HCT116 (cell line): ENCODE data around the gene SIVA1. TPM values are rescaled to one million over a fixed set of nuclear protein-coding genes. Genes with fewer than 3 reads are reported as not detected.
"Not testable (repeated sequence)": the region's sequence is repeated elsewhere in the genome, so short reads cannot be mapped to it uniquely, and the experiment has no call there.

Experiments
- ATAC-seq: fragments of 200-7000 bp; cut with Tn5 transposase; 2 replicates; pipeline ENCODE4 v1.9.1; 2020; ENCODE audit warnings: mild to moderate bottlenecking, moderate library complexity
- BruUV-seq: library from RNA; stranded (reverse); fragments of 400-500 nt; replicated peaks from 2 replicates; lab custom pipeline; 2021; lab: Mats Ljungman, UMichigan
- CTCF ChIA-PET: fragments of 300-600 bp; sonication (Branson Sonifier 250); formaldehyde crosslinking; loops from one replicate; lab custom pipeline; 2021; ENCODE audit warnings: antibody characterized with exemption; lab: Charles Lee
- POLR2A ChIA-PET: fragments of 300-600, 350-600 bp; sonication (Branson Sonifier 250); formaldehyde crosslinking; loops from one replicate; lab custom pipeline; 2021; ENCODE audit warnings: antibody characterized with exemption; lab: Charles Lee
- RAD21 ChIA-PET, 2 experiments: fragments of 300-600 bp; sonication (Branson Sonifier 250); formaldehyde crosslinking; loops; one replicate each; lab custom pipeline; 2023; ENCODE audit warnings: low total read pairs in 2 of 2; ENCODE audit not compliant: uncharacterized antibody in 2 of 2, unreplicated experiment in 2 of 2, low non-redundant PET in 1 of 2; lab: Charles Lee
- DNase-seq: peaks from one replicate; pipeline ENCODE4 v3.0.0-alpha.2; 2010; ENCODE audit warnings: low read depth, low spot score
- H2AFZ ChIP-seq: fragments of 200-600 bp; shearing (Covaris generic), sonication (generic); 2 replicates; pipeline ENCODE4 v1.6.1; 2017; ENCODE audit warnings: low read depth, mixed run types, mixed read lengths, antibody characterized with exemption, low read length; ENCODE audit not compliant: poor library complexity, severe bottlenecking
- H3K27ac ChIP-seq: 2 replicates; pipeline ENCODE4 v1.5.1; 2012; ENCODE audit warnings: low read depth, low read length
- H3K27me3 ChIP-seq: fragments of 200-600 bp; sonication (generic); 2 replicates; pipeline ENCODE4 v1.6.1; 2016; ENCODE audit warnings: mixed run types, low read length, mixed read lengths; ENCODE audit not compliant: insufficient read depth
- H3K36me3 ChIP-seq, 2 experiments: fragments of 200-500 bp in 1 of 2; fragments of 200-600 bp in 1 of 2; sonication (Bioruptor generic) in 1 of 2; sonication (generic) in 1 of 2; 2 replicates each; pipeline versions ENCODE4 v1.5.1 to v1.6.1; 2014 to 2016; ENCODE audit warnings: low read length in 2 of 2, inconsistent platforms in 1 of 2, mixed read lengths in 1 of 2, mixed run types in 1 of 2; ENCODE audit not compliant: insufficient read depth in 2 of 2, control insufficient read depth in 1 of 2
- H3K4me1 ChIP-seq, 2 experiments: fragments of 200-600 bp in 1 of 2; sonication (generic) in 1 of 2; 2 replicates each; pipeline versions ENCODE4 v1.5.1 to v1.6.1; 2012 to 2017; ENCODE audit warnings: low read length in 2 of 2, inconsistent platforms in 1 of 2, mild to moderate bottlenecking in 1 of 2, mixed read lengths in 1 of 2, mixed run types in 1 of 2, moderate library complexity in 1 of 2; ENCODE audit not compliant: insufficient read depth in 2 of 2, control insufficient read depth in 1 of 2
- H3K4me2 ChIP-seq: fragments of 200-600 bp; sonication (generic); 2 replicates; pipeline ENCODE4 v1.6.1; 2017; ENCODE audit warnings: mixed run types, low read length, mixed read lengths
- H3K4me3 ChIP-seq, 2 experiments: fragments of 200-600 bp in 1 of 2; sonication (generic) in 1 of 2; replicated peaks in 1 of 2; 2 replicates each; pipeline ENCODE4 v1.5.1; 2011 to 2016; ENCODE audit warnings: low read length in 2 of 2, control low read depth in 1 of 2, low read depth in 1 of 2, mild to moderate bottlenecking in 1 of 2, mixed read lengths in 1 of 2, mixed run types in 1 of 2
- H3K79me2 ChIP-seq: fragments of 200-600 bp; sonication (generic); 2 replicates; pipeline ENCODE4 v1.6.1; 2017; ENCODE audit warnings: mild to moderate bottlenecking, mixed run types, low read length, moderate library complexity, mixed read lengths; ENCODE audit not compliant: insufficient read depth
- H3K9ac ChIP-seq: fragments of 200-600 bp; sonication (generic); 2 replicates; pipeline ENCODE4 v1.6.1; 2016; ENCODE audit warnings: low read length, mixed read lengths
- H3K9me2 ChIP-seq: fragments of 200-600 bp; sonication (generic), shearing (Covaris generic); 2 replicates; pipeline ENCODE4 v1.6.1; 2017; ENCODE audit warnings: mixed run types, mild to moderate bottlenecking, moderate library complexity; ENCODE audit not compliant: insufficient read depth
- H3K9me3 ChIP-seq, 2 experiments: fragments of 200-500 bp in 1 of 2; fragments of 200-600 bp in 1 of 2; sonication (Bioruptor generic) in 1 of 2; sonication (generic) in 1 of 2; 2 replicates each; pipeline ENCODE4 v1.6.1; 2014 to 2017; ENCODE audit warnings: low read length in 2 of 2, mixed read lengths in 2 of 2, inconsistent platforms in 1 of 2, low read depth in 1 of 2, mild to moderate bottlenecking in 1 of 2, mixed run types in 1 of 2, moderate library complexity in 1 of 2; ENCODE audit not compliant: control insufficient read depth in 1 of 2, insufficient read depth in 1 of 2
- H4K20me1 ChIP-seq: fragments of 200-600 bp; sonication (generic), shearing (Covaris generic); 2 replicates; pipeline ENCODE4 v1.6.1; 2017; ENCODE audit warnings: mixed run types, mild to moderate bottlenecking, moderate library complexity; ENCODE audit not compliant: insufficient read depth
- EZH2 ChIP-seq: fragments of 200-600 bp; sonication (generic); IDR thresholded peaks from 2 replicates; pipeline ENCODE4 v1.6.1; 2017; ENCODE audit warnings: antibody characterized with exemption, mixed run types
- EZH2phosphoT487 ChIP-seq: fragments of 200-600 bp; IDR thresholded peaks from 2 replicates; pipeline ENCODE4 v1.6.1; 2018; ENCODE audit warnings: antibody characterized with exemption, borderline replicate concordance
- JUND ChIP-seq: IDR thresholded peaks from 2 replicates; pipeline ENCODE4 v1.6.1; 2012
- POLR2A ChIP-seq: IDR thresholded peaks from 2 replicates; pipeline ENCODE4 v1.7.0; 2011; ENCODE audit warnings: borderline replicate concordance; ENCODE audit not compliant: insufficient read depth, insufficient read length; ENCODE audit errors: extremely low read depth
- TCF7L2 ChIP-seq: IDR thresholded peaks from 2 replicates; pipeline ENCODE4 v1.7.0; 2011; ENCODE audit warnings: borderline replicate concordance, inconsistent platforms; ENCODE audit not compliant: insufficient read depth, insufficient read length; ENCODE audit errors: extremely low read depth
- ZFX ChIP-seq: fragments of 450-650 bp; IDR thresholded peaks from 2 replicates; pipeline ENCODE4 v1.6.1; 2017
- ZNF274 ChIP-seq: fragments of 200-500 bp; sonication (Bioruptor generic); IDR thresholded peaks from 2 replicates; pipeline ENCODE4 v1.6.1; 2014; ENCODE audit warnings: mild to moderate bottlenecking, low read depth, low read length, inconsistent platforms
- intact Hi-C: fragments of 100-400 bp; cut with micrococcal nuclease; formaldehyde crosslinking; loops from 2 replicates; pipeline ENCODE4 v1.10.0; 2022
- total RNA-seq: library from RNA; stranded (reverse); gene quantifications from one replicate; pipeline ENCODE4 v1.2.1, GENCODE V29; 2021; ENCODE audit not compliant: unreplicated experiment
- TF ChIP-seq, protein P1 (sequence below), 3 experiments: fragments of 200-600 bp in 1 of 3; sonication (generic) in 1 of 3; IDR thresholded peaks in 2 of 3; conservative IDR thresholded peaks in 1 of 3; 2 replicates each; pipeline ENCODE4 v1.5.1; 2012 to 2017; ENCODE audit warnings: low read depth in 2 of 3, low read length in 2 of 3, antibody characterized with exemption in 1 of 3, borderline replicate concordance in 1 of 3, control low read depth in 1 of 3, mild to moderate bottlenecking in 1 of 3, mixed read lengths in 1 of 3, mixed run types in 1 of 3, moderate library complexity in 1 of 3; ENCODE audit not compliant: insufficient read depth in 1 of 3

The SIVA1 gene
- total RNA-seq, 1 experiment from 2014 or later = 141 TPM

DNA sequence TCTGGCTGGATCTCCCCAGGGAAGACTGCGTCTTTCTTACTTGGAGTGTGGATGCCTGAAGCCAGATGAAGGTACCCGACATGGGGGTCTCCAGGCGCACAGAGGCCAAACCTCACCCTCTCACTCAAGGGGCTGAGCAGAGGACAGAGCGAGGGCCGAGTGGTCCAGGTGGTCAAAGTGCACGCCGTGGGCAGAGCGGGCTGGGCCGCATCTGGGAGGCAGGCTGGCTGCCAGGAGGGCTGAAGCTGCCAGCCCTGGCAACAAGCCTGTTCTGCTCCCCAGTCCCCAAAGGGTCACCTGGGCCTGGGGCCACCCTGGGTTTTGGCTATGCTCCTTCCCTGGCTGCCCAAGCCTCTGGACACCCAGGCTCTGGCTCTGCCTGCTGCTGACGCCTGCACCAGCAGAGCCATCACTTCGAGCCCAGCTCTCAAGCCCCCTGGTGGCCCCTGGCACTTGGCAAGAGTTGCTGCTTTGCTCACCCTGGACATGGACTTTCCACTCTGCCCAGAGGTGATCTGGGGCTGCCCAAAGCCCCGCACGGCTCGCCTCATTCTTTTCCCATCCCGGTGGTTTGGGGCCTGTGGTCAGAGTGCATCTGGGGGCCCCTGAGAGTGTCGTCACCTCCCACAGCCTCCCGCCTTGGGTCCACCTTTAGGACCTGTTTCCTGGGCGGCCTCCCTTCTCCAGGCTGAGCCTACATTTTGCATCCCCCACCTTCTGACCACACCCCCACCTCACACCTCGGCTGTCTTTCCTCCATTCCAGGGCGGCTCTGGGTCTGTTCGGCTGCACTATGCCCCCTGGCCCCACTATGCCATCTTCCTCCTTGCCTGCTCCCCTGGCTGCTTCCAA, 26.1 kb upstream of the SIVA1 start:
- DNase-seq (no peak), ATAC-seq (no peak)
- ChIA-PET RAD21 (no interaction called here), CTCF (no interaction called here), POLR2A (no interaction called here)
- Histone ChIP-seq H3K36me3 (no peaks in the 10 kb centered on the region), H3K9me3 (no peaks in the 10 kb centered on the region), H3K4me3 (no peak overlapping the region), H3K9ac (no peak overlapping the region), H4K20me1 (no peaks in the 10 kb centered on the region), H3K27ac (no peak overlapping the region), H3K9me2 (no peaks in the 10 kb centered on the region), H3K4me1 (peaks cover 16 to 25% of the 10 kb centered on the region in 2 experiments), H3K79me2 (no peaks in the 10 kb centered on the region), H3K27me3 (no peaks in the 10 kb centered on the region), H3K4me2 (no peak overlapping the region), H2AFZ (no peak overlapping the region)
- TF ChIP-seq, protein P1, sequence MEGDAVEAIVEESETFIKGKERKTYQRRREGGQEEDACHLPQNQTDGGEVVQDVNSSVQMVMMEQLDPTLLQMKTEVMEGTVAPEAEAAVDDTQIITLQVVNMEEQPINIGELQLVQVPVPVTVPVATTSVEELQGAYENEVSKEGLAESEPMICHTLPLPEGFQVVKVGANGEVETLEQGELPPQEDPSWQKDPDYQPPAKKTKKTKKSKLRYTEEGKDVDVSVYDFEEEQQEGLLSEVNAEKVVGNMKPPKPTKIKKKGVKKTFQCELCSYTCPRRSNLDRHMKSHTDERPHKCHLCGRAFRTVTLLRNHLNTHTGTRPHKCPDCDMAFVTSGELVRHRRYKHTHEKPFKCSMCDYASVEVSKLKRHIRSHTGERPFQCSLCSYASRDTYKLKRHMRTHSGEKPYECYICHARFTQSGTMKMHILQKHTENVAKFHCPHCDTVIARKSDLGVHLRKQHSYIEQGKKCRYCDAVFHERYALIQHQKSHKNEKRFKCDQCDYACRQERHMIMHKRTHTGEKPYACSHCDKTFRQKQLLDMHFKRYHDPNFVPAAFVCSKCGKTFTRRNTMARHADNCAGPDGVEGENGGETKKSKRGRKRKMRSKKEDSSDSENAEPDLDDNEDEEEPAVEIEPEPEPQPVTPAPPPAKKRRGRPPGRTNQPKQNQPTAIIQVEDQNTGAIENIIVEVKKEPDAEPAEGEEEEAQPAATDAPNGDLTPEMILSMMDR (IDR thresholded peaks at IDR 0.05 in 2 of 3, conservative IDR thresholded peaks at IDR 0.05 in 1 of 3; ENCODE audit: borderline replicate concordance in 1 of 3, insufficient read depth in 1 of 3, low read depth in 2 of 3, low read length in 2 of 3) = peak in 2 of 3 experiments; percentile 16 to 25; a peak in 1 of 6 replicates
- TF ChIP-seq JUND = no peak
- BruUV-seq = no TSS peak
- intact Hi-C loops = no loop called here

DNA sequence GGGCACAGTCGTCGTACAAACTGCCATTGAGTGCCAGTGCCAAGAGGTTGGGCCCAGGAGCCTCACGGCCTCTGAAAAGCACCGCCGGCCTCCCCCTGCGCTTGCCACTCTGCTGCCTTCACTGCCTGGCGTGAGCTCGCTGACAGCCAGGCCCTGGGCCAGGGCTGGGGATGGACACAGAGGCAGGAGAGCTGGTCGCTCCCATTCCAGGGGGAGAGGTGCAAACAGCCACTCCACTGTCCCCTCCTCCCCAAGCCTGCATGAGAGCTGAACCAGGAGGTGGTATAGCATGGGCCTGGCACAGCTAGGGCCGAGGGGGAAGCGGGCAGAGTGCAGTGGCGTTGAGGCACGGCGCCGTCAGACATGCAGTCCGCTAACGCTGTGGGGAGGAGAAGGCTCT, 24.3 kb upstream of the SIVA1 start:
- Histone ChIP-seq H3K4me1 (peaks cover 28 to 35% of the 10 kb centered on the region in 2 experiments), H3K4me2 (no peak overlapping the region), H3K9ac (no peak overlapping the region)
- TF ChIP-seq POLR2A = no peak
- no peak for TF ChIP-seq ZFX
- no peak for TF ChIP-seq EZH2phosphoT487
- no peak for TF ChIP-seq ZNF274
- no peak for TF ChIP-seq JUND
- TF ChIP-seq TCF7L2 = no peak
- no peak for TF ChIP-seq EZH2
- TF ChIP-seq, all 23 proteins: peak for 0
- H3K9me2 ChIP-seq = no peaks in the 10 kb centered on the region
- H2AFZ ChIP-seq = no peak overlapping the region
- intact Hi-C loops = no loop called here
- CTCF ChIA-PET = no interaction called here
- no peaks in the 10 kb centered on the region for H3K36me3 ChIP-seq
- no peak for ATAC-seq
- RAD21 ChIA-PET = no interaction called here
- POLR2A ChIA-PET = no interaction called here
- H3K9me3 ChIP-seq = no peaks in the 10 kb centered on the region
- no peak overlapping the region for H3K4me3 ChIP-seq
- H4K20me1 ChIP-seq = no peaks in the 10 kb centered on the region
- H3K79me2 ChIP-seq = no peaks in the 10 kb centered on the region
- DNase-seq = no peak
- BruUV-seq = no TSS peak
- H3K27ac ChIP-seq = no peak overlapping the region
- H3K27me3 ChIP-seq = no peaks in the 10 kb centered on the region

DNA sequence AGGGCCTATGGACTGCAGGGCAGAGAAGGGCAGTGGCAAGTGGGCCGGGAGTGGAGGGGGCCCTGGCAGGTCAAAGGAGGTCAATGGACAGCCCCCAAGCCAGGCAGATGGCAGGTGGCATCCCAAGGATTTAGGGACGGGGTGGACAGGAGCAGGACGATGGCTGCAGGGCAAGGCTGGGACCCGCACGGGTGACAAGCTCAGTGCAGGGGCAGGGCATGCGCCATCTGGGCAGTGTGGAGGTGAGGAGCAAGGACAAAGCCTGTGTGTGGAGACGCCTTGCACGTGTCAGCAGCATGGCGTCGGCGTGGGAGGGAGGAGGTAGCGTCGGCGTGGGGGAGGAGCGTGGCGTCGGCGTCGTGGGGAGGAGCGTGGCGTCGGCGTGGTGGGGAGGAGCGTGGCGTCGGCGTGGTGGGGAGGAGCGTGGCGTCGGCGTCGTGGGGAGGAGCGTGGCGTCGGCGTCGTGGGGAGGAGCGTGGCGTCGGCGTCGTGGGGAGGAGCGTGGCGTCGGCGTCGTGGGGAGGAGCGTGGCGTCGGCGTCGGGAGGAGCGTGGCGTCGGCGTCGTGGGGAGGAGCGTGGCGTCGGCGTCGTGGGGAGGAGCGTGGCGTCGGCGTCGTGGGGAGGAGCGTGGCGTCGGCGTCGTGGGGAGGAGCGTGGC, 23.6 kb upstream of the SIVA1 start:
- POLR2A ChIA-PET, H2AFZ ChIP-seq, H3K79me2 ChIP-seq, H3K9me2 ChIP-seq, RAD21 ChIA-PET, H3K4me3 ChIP-seq, BruUV-seq, H3K27ac ChIP-seq, CTCF ChIA-PET, H3K9ac ChIP-seq, H3K36me3 ChIP-seq, H3K4me2 ChIP-seq, H3K27me3 ChIP-seq, DNase-seq, H3K9me3 ChIP-seq, ATAC-seq, H4K20me1 ChIP-seq, intact Hi-C loops: not testable (repeated sequence)
- peaks cover 26 to 30% of the 10 kb centered on the region in 2 experiments for H3K4me1 ChIP-seq
